ENCODE data around the gene RTN4RL1.

The RTN4RL1 gene

GRCh38 chr17:2064147-2064489 lies 39.0 kb upstream of the RTN4RL1 start:
- TF ChIP-seq CTCF (IDR thresholded peaks at IDR 0.05; ENCODE audit: low read length) (no peak), EZH2 (IDR thresholded peaks at IDR 0.05; ENCODE audit: borderline replicate concordance, low read length) (no peak)
- Histone ChIP-seq H3K79me2 (ENCODE audit: insufficient read depth, low read length) (no peaks in the 10 kb centered on the region), H3K4me1 (ENCODE audit: insufficient read depth, low read length, severe bottlenecking) (peaks cover 34% of the 10 kb centered on the region), H3K27ac (ENCODE audit: low read depth, low read length, poor library complexity, severe bottlenecking) (peak overlapping the region; percentile 72), H3K9me3 (ENCODE audit: low read length) (no peaks in the 10 kb centered on the region), H3K9me2 (ENCODE audit: low read depth, low read length) (no peaks in the 10 kb centered on the region), H3K36me3 (ENCODE audit: insufficient read depth, low read length) (peaks cover 21% of the 10 kb centered on the region; the same call in 1 of the 2 replicates), H3K27me3 (ENCODE audit: insufficient read depth, low read length) (no peaks in the 10 kb centered on the region), H2AFZ (ENCODE audit: low read length) (no peak overlapping the region), H3F3A (ENCODE audit: insufficient read depth, low read length) (no peaks in the 10 kb centered on the region), H3K4me3 (ENCODE audit: low read depth, low read length, poor library complexity, severe bottlenecking) (no peak overlapping the region), H3K9ac (ENCODE audit: low read length) (no peak overlapping the region; the same call in 1 of the 2 replicates), H4K20me1 (ENCODE audit: insufficient read depth, low read length) (no peaks in the 10 kb centered on the region), H3K4me2 (ENCODE audit: low read length) (peak overlapping the region; percentile 21; the same call in 1 of the 2 replicates)

GRCh38 chr17:2063261-2064146 lies 38.4 kb upstream of the RTN4RL1 start:
- H3K4me1 ChIP-seq (ENCODE audit: insufficient read depth, low read length, severe bottlenecking) = peaks cover 35% of the 10 kb centered on the region
- no peak overlapping the region for H3K4me3 ChIP-seq (ENCODE audit: low read depth, low read length, poor library complexity, severe bottlenecking)
- H3K27me3 ChIP-seq (ENCODE audit: insufficient read depth, low read length) = no peaks in the 10 kb centered on the region
- no peak overlapping the region for H2AFZ ChIP-seq (ENCODE audit: low read length)
- H3K36me3 ChIP-seq (ENCODE audit: insufficient read depth, low read length) = peaks cover 21% of the 10 kb centered on the region; the same call in 1 of the 2 replicates
- peak overlapping the region; percentile 21; the same call in 1 of the 2 replicates for H3K4me2 ChIP-seq (ENCODE audit: low read length)
- no peak for TF ChIP-seq EZH2 (IDR thresholded peaks at IDR 0.05; ENCODE audit: borderline replicate concordance, low read length)
- TF ChIP-seq CTCF (IDR thresholded peaks at IDR 0.05; ENCODE audit: low read length) = no peak
- H4K20me1 ChIP-seq (ENCODE audit: insufficient read depth, low read length) = no peaks in the 10 kb centered on the region
- peak overlapping the region; percentile 72 for H3K27ac ChIP-seq (ENCODE audit: low read depth, low read length, poor library complexity, severe bottlenecking)
- H3K9ac ChIP-seq (ENCODE audit: low read length) = no peak overlapping the region; the same call in 1 of the 2 replicates
- no peaks in the 10 kb centered on the region for H3K79me2 ChIP-seq (ENCODE audit: insufficient read depth, low read length)
- no peaks in the 10 kb centered on the region for H3K9me2 ChIP-seq (ENCODE audit: low read depth, low read length)
- H3F3A ChIP-seq (ENCODE audit: insufficient read depth, low read length) = no peaks in the 10 kb centered on the region
- no peaks in the 10 kb centered on the region for H3K9me3 ChIP-seq (ENCODE audit: low read length)

DNA sequence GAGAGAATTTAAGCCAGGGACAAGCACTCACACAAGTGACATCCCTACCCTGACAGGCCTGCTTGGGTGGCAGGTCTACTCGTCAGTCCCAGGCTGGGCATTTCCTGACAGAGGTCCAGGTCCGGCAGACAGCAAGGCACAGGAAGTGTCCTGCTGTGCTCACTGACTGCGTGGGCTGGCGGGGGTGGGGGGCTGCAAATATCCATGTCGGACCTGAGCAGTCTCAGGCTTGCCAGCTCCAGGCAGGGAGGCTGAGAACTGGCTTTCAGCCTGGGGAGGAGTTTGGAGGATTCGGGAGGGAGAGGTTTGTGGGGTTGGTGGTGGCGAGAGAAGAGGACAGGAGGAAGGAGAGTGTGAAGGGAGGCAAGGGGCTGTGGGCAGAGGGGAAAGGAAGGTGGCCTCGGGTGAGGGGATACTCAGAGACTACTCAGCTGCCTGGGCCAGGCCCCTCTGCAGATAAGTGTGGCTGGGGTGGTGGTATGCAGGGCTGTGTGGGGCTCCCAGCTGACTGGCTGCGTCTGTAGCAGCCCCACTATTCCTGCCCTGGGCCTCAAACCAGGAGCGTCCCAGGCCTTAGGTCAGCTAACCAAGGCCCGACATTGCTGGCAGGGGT lies 37.5 kb upstream of the RTN4RL1 start:
- no peaks in the 10 kb centered on the region for H3K27me3 ChIP-seq (ENCODE audit: insufficient read depth, low read length)
- H3K9ac ChIP-seq (ENCODE audit: low read length) = no peak overlapping the region
- no peak overlapping the region for H3K4me2 ChIP-seq (ENCODE audit: low read length)
- H3K4me3 ChIP-seq (ENCODE audit: low read depth, low read length, poor library complexity, severe bottlenecking) = no peak overlapping the region
- no peaks in the 10 kb centered on the region for H3F3A ChIP-seq (ENCODE audit: insufficient read depth, low read length)
- H3K9me2 ChIP-seq (ENCODE audit: low read depth, low read length) = no peaks in the 10 kb centered on the region
- no peak overlapping the region for H2AFZ ChIP-seq (ENCODE audit: low read length)
- no peaks in the 10 kb centered on the region for H3K79me2 ChIP-seq (ENCODE audit: insufficient read depth, low read length)
- no peak for TF ChIP-seq CTCF (IDR thresholded peaks at IDR 0.05; ENCODE audit: low read length)
- no peak for TF ChIP-seq EZH2 (IDR thresholded peaks at IDR 0.05; ENCODE audit: borderline replicate concordance, low read length)
- peaks cover 32% of the 10 kb centered on the region for H3K4me1 ChIP-seq (ENCODE audit: insufficient read depth, low read length, severe bottlenecking)
- no peaks in the 10 kb centered on the region for H4K20me1 ChIP-seq (ENCODE audit: insufficient read depth, low read length)
- peaks cover 21% of the 10 kb centered on the region; the same call in 1 of the 2 replicates for H3K36me3 ChIP-seq (ENCODE audit: insufficient read depth, low read length)
- no peak overlapping the region for H3K27ac ChIP-seq (ENCODE audit: low read depth, low read length, poor library complexity, severe bottlenecking)
- H3K9me3 ChIP-seq (ENCODE audit: low read length) = no peaks in the 10 kb centered on the region

Data from OCI-LY1 (cell line).